ENCODE data around the gene SLC22A23.
"Not testable (repeated sequence)": the region's sequence is repeated elsewhere in the genome, so short reads cannot be mapped to it uniquely, and the experiment has no call there.

Gene SLC22A23

GRCh38 chr6:3402310-3403237 is 54.3 kb downstream of the SLC22A23 start:
- no peak for FAIRE-seq

GRCh38 chr6:3400162-3400561 is 56.7 kb downstream of the SLC22A23 start:
- no peak for FAIRE-seq

GRCh38 chr6:3398755-3399696 is 57.8 kb downstream of the SLC22A23 start:
- FAIRE-seq: no peak

GRCh38 chr6:3398165-3398562 is 58.7 kb downstream of the SLC22A23 start:
- no peak for FAIRE-seq

- FAIRE-seq: no peak
These were observed 59.4 kb downstream of the SLC22A23 start for GRCh38 chr6:3397229-3398164.

- no peak for FAIRE-seq
These were observed 60.2 kb downstream of the SLC22A23 start for GRCh38 chr6:3396503-3397180.

- no peak for FAIRE-seq
These were observed 62.2 kb downstream of the SLC22A23 start for GRCh38 chr6:3394671-3395070.

- no peak for FAIRE-seq
These were observed 63.0 kb downstream of the SLC22A23 start for GRCh38 chr6:3393836-3394202.

- no peak for FAIRE-seq
These were observed 63.7 kb downstream of the SLC22A23 start for GRCh38 chr6:3392930-3393835.

GRCh38 chr6:3391902-3392458 is 64.9 kb downstream of the SLC22A23 start:
- no peak for FAIRE-seq

- FAIRE-seq: no peak
These were observed 66.2 kb downstream of the SLC22A23 start for GRCh38 chr6:3390698-3391097.

- FAIRE-seq: no peak
These were observed 67.3 kb downstream of the SLC22A23 start for GRCh38 chr6:3389390-3390167.

GRCh38 chr6:3388786-3389185 is 68.1 kb downstream of the SLC22A23 start:
- FAIRE-seq: no peak

GRCh38 chr6:3386374-3386857 is 70.4 kb downstream of the SLC22A23 start:
- no peak for FAIRE-seq

- FAIRE-seq: no peak
These were observed 71.1 kb downstream of the SLC22A23 start for GRCh38 chr6:3385660-3386151.

GRCh38 chr6:3385181-3385580 is 71.7 kb downstream of the SLC22A23 start:
- not testable (repeated sequence) for FAIRE-seq

GRCh38 chr6:3384241-3385143 is 72.4 kb downstream of the SLC22A23 start:
- FAIRE-seq: no peak

- no peak for FAIRE-seq
These were observed 73.3 kb downstream of the SLC22A23 start for GRCh38 chr6:3383525-3383924.

All from islet of Langerhans (tissue), 1 donor.